CD4-positive, alpha-beta T cell treated with Interferon gamma for 1 hour (primary cell): ENCODE measurements around the gene SART3.

Experiments
- DNase-seq: peaks from one replicate; pipeline ENCODE4 v3.0.0-alpha.2; 2020

SART3 gene

GRCh38 chr12:108560752-108561719, at the start of gene SART3:
TSS of gene SART3 (minus strand) at chr12:108561173. CDS start at chr12:108561154, 19 bp downstream.
- peak; percentile 78 for DNase-seq

GRCh38 chr12:108610336-108610815, 49.4 kb upstream of the SART3 start:
- no peak for DNase-seq

- no peak for DNase-seq
Observed at GRCh38 chr12:108609537-108610335, 48.8 kb upstream of the SART3 start.

GRCh38 chr12:108608616-108609015, 47.6 kb upstream of the SART3 start:
- DNase-seq, result no peak

GRCh38 chr12:108607981-108608600, 47.1 kb upstream of the SART3 start:
- no peak for DNase-seq

- DNase-seq, result no peak
Observed at GRCh38 chr12:108606492-108606891, 45.5 kb upstream of the SART3 start.

- DNase-seq, result no peak
Observed at GRCh38 chr12:108605690-108606406, 44.9 kb upstream of the SART3 start.

- no peak for DNase-seq
Observed at GRCh38 chr12:108605000-108605689, 44.2 kb upstream of the SART3 start.

- no peak for DNase-seq
Observed at GRCh38 chr12:108604208-108604941, 43.4 kb upstream of the SART3 start.

GRCh38 chr12:108603743-108604142, 42.8 kb upstream of the SART3 start:
- DNase-seq, result no peak

- no peak for DNase-seq
Observed at GRCh38 chr12:108602976-108603704, 42.2 kb upstream of the SART3 start.

GRCh38 chr12:108602209-108602705, 41.3 kb upstream of the SART3 start:
- DNase-seq, result no peak

GRCh38 chr12:108600702-108601007, 39.7 kb upstream of the SART3 start:
- DNase-seq, result no peak

- DNase-seq, result no peak
Observed at GRCh38 chr12:108599948-108600701, 39.2 kb upstream of the SART3 start.

- DNase-seq, result no peak
Observed at GRCh38 chr12:108599541-108599940, 38.6 kb upstream of the SART3 start.

GRCh38 chr12:108598553-108599250, 37.7 kb upstream of the SART3 start:
- DNase-seq, result no peak

GRCh38 chr12:108597559-108598471, 36.8 kb upstream of the SART3 start, which contains the start of gene TMEM119:
TSS of gene TMEM119 (minus strand) at chr12:108598084. CDS start at chr12:108592383, 5,701 bp downstream.
- no peak for DNase-seq
